Stimulated activated CD4-positive, alpha-beta T cell treated with anti-CD3 and anti-CD28 coated beads, Interleukin-15, amount 100 ng/mL, for 24 hours (primary cell): ENCODE measurements around the gene PRPF6.
A peak's percentile ranks its signal among the peaks of the same experiment; 100 is the strongest.

ENCODE experiments used
- DNase-seq: peaks from one replicate; pipeline ENCODE4 v3.0.0-alpha.2; 2020

Gene PRPF6

GRCh38 chr20:64021124-64021975, 40.4 kb downstream of the PRPF6 start:
- no peak for DNase-seq

- DNase-seq: no peak
Measured at GRCh38 chr20:64022671-64023360, 41.9 kb downstream of the PRPF6 start.

GRCh38 chr20:64023361-64024140, 42.6 kb downstream of the PRPF6 start:
- no peak for DNase-seq

GRCh38 chr20:64024141-64024990, 43.4 kb downstream of the PRPF6 start:
- no peak for DNase-seq

- DNase-seq: no peak
Measured at GRCh38 chr20:64025101-64025825, 44.3 kb downstream of the PRPF6 start.

- no peak for DNase-seq
Measured at GRCh38 chr20:64025826-64026412, 45.0 kb downstream of the PRPF6 start.

- no peak for DNase-seq
Measured at GRCh38 chr20:64027981-64028685, 47.2 kb downstream of the PRPF6 start.

GRCh38 chr20:64029293-64030117, 48.6 kb downstream of the PRPF6 start:
- DNase-seq: no peak

GRCh38 chr20:64030371-64031134, 49.6 kb downstream of the PRPF6 start:
- DNase-seq: no peak

GRCh38 chr20:64031822-64032314, 50.9 kb downstream of the PRPF6 start:
- DNase-seq: no peak

- no peak for DNase-seq
Measured at GRCh38 chr20:64032706-64033624, 52.0 kb downstream of the PRPF6 start.

GRCh38 chr20:64033981-64034493, 53.1 kb downstream of the PRPF6 start:
- DNase-seq: no peak

GRCh38 chr20:64035066-64035932, 54.4 kb downstream of the PRPF6 start:
- peak; percentile 38 for DNase-seq

GRCh38 chr20:64035933-64036345, 55.0 kb downstream of the PRPF6 start, which contains the start of gene C20orf204:
Gene C20orf204, plus strand, starts transcription at chr20:64036182. Its CDS starts 142 bp downstream, at chr20:64036324.
- no peak for DNase-seq

GRCh38 chr20:64036346-64037198, 55.6 kb downstream of the PRPF6 start:
- DNase-seq: no peak
